Coronary artery (tissue), 2 donors: ENCODE data around the gene ADAMTS12.

ENCODE experiments used
- DNase-seq: peaks from one replicate; pipeline ENCODE4 v3.0.0-alpha.2; 2017; ENCODE audit warnings: low spot score
- H3K27ac ChIP-seq, 2 donors: fragments of 200-600 bp; sonication (generic); one replicate each; pipeline ENCODE4 v1.5.1; 2016 to 2019
- H3K4me3 ChIP-seq: fragments of 200-600 bp; sonication (generic); 2 replicates; pipeline ENCODE4 v1.5.1; 2016; ENCODE audit warnings: mild to moderate bottlenecking, moderate library complexity
- TF ChIP-seq, protein P1 (sequence below): fragments of 200-600 bp; sonication (generic); IDR thresholded peaks from one replicate; pipeline ENCODE4 v1.5.1; 2019; ENCODE audit warnings: antibody characterized with exemption

ADAMTS12 gene

DNA sequence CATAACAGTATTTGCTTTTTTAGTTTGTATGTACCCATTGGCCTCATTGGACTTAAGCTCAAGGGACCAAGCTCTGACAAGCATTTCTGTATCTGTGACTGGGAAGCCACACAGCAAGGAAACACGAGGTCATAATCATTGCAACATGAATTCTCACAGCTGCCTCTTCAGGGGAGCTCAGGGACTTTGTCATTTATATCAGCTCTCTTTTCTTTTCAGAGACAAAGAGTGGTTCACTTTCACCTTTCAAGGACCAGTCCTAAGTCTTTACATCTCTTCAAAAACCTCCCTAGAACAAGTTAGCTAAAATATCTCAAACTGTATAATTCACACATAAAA lies 58.6 kb downstream of the ADAMTS12 start:
- H3K4me3 ChIP-seq = no peak overlapping the region
- H3K27ac ChIP-seq = no peak overlapping the region
- no peak for DNase-seq
- TF ChIP-seq, protein P1, sequence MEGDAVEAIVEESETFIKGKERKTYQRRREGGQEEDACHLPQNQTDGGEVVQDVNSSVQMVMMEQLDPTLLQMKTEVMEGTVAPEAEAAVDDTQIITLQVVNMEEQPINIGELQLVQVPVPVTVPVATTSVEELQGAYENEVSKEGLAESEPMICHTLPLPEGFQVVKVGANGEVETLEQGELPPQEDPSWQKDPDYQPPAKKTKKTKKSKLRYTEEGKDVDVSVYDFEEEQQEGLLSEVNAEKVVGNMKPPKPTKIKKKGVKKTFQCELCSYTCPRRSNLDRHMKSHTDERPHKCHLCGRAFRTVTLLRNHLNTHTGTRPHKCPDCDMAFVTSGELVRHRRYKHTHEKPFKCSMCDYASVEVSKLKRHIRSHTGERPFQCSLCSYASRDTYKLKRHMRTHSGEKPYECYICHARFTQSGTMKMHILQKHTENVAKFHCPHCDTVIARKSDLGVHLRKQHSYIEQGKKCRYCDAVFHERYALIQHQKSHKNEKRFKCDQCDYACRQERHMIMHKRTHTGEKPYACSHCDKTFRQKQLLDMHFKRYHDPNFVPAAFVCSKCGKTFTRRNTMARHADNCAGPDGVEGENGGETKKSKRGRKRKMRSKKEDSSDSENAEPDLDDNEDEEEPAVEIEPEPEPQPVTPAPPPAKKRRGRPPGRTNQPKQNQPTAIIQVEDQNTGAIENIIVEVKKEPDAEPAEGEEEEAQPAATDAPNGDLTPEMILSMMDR = no peak

DNA sequence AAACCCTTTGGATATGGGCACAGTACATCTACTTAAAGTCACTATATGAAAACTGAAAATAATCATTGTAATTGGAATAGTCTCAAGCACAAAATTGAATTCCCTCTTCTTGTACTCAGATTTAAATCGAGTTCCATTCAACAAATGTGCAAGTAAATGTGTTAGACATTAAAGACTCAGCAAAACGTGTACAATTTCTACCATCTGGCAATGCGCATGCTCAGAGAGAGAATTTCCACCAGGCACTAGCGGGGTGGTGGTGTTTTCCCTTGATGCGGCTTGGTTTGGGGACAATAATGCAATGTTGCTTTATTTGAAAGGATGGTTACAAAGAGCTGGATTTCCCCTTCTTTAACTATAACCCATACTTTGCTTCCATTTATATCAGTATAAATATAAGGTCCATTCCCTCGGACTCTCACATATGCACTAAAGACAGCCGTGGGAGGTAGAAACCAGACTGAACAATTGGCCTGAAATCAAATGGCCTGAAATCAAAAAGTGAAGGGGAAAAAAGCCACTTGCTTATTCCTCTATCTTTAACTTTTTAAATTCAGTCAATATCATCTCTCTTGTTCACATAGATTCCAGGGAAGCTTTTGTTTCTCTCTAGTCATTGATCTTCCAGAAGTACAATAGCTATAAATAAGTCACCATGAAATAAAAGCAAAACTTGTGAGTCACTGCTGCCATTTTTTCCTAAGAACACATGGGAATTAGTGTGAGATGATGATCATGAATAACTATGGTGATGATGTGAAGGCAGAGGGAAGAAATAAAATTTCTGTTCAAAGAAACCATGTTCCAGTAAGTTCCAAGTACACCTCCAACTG lies 59.2 kb downstream of the ADAMTS12 start:
- Histone ChIP-seq H3K4me3 (no peak overlapping the region), H3K27ac (no peak overlapping the region)
- TF ChIP-seq, protein P1 = no peak
- no peak for DNase-seq

DNA sequence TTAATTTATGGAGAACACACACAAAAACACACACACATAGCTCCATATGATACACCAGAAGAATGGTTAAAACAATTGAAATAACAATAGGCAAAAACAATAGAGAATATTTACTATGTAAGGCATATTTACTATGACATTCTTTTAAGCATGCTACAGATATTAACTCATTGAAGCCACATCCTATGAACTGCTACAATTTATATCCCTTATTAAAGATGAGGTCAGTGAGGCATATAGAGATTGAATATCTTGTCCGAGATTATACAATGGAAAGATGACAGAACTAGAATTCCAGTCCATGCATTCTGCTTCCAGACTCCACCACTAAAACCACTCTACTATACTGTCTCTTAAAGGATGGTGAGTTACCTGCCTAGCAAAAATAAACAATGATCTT lies 60.7 kb downstream of the ADAMTS12 start:
- DNase-seq = no peak
- TF ChIP-seq, protein P1 = no peak
- Histone ChIP-seq H3K27ac (no peak overlapping the region), H3K4me3 (no peak overlapping the region)

DNA sequence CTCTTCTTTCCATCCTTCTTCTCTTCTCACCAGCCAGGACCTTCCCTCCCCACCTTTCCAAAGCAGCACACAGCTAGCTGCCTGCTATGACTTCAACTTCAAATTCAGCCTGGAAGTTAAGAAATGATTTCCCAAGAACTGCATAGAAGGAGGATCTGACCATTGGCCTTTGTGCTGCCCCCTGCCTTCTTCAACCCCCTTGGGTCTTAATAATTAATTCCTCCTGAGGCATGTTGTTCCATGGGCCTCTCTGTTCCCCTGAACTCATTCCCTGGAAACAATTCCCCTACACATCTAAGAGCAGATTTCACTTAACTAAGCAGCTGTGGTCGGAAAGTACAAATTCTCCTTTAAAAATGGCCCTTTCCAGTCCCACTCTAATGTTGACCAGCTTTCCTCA lies 62.4 kb downstream of the ADAMTS12 start:
- no peak overlapping the region for H3K27ac ChIP-seq
- TF ChIP-seq, protein P1 = no peak
- H3K4me3 ChIP-seq = no peak overlapping the region
- DNase-seq = no peak

DNA sequence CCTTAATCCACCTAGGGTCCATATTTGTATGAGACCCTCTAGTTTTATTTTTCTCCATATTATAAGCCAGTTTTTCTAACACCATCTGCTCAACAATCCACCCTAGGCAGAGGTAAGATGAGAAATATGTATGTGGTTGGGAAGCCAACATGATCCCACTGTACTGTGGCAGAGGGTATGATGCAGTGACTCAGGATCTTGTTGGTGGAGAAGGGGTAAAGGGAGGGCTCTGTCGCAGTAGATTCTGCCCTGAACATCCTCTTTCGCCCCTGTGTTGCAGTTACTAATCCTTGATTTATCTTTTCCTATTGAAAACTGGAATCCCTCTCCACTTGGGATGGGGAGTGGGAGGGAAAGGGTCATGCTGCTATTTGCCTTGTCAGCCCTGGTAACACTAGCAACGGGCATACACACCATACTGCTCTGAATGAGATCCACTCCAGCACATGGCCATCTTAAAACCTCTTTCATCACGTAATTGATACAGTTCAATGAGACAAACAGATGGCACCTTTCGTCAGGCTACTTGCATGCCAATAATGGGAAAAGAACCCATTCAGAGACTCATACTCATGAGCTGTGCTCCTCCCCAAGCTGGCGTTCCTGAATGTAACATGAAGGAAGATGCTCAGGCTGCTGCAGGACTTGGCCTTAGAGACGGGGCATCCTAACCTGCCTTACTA lies 63.0 kb downstream of the ADAMTS12 start:
- Histone ChIP-seq H3K27ac (no peak overlapping the region), H3K4me3 (no peak overlapping the region)
- DNase-seq = no peak
- TF ChIP-seq, protein P1 = no peak

DNA sequence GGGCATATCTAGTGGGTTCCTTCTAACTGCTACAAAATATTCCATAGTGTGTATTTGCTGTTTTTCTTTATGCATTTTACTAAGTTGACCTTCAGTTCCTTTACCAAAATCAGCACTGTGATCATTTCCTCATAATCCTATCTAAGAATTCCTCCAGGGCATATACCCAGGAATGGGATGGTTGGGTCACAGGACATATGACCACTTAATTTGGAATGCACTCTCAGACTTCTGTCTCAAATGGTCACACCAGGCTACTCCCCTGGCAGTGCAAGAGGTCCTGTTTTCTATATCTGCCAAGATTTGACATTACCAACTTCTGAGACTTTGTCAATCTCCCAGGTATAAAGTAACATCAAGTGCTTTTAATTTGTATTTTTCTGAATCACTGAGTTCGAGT lies 63.9 kb downstream of the ADAMTS12 start:
- DNase-seq = no peak
- no peak overlapping the region for H3K27ac ChIP-seq
- TF ChIP-seq, protein P1 = no peak
- no peak overlapping the region for H3K4me3 ChIP-seq
